CD4-positive, alpha-beta T cell treated with Interleukin-6 at 100 ng/mL for 8 hours (primary cell): ENCODE measurements around the gene FBXO42.

Experiments used
- DNase-seq: peaks from one replicate; pipeline ENCODE4 v3.0.0-alpha.2; 2020; ENCODE audit warnings: mixed read lengths, low spot score

Gene FBXO42

DNA sequence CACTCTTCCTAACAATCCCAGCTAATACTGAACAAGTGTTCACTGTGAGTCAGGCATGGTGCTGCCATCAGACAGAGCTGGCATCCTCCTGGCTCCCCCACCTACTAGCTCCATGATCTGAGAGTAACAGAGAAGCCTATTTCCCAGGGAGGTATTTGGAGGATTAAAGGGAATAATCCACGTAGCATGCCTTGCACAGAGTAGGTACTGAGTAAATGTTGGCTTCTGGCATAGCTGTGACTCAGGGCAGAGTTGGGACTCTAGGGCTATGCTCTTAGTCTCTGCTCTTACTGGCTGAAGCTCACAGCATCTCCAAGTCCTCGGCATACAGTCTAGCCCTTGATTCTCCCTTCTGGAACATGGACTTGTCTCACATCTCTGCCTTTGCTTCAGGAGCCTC is 148.1 kb downstream of the FBXO42 start:
- no peak for DNase-seq

- DNase-seq = no peak
These were observed 148.7 kb downstream of the FBXO42 start for GRCh38 chr1:16203550-16203949.

GRCh38 chr1:16202281-16203210 is 149.7 kb downstream of the FBXO42 start:
- no peak for DNase-seq

DNA sequence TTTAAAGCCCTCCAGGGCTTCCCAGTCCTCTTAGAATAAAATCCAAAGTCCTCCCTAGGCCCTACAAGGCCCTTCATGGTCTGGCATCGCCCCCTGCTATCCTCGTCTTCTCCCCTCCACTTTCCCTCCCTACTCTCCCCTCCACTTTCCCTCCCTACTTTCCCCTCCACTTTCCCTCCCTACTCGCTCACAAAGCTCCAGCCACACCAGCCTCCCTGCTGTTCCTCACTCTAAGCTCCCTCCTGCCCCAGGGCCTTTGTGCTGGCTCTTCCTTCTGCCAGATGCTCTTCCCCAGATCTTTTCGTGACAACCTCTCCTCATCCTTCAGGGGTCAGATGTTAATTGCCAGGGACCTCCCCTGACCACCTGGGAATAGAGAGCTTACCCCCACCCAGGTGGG is 152.6 kb downstream of the FBXO42 start:
- no peak for DNase-seq

DNA sequence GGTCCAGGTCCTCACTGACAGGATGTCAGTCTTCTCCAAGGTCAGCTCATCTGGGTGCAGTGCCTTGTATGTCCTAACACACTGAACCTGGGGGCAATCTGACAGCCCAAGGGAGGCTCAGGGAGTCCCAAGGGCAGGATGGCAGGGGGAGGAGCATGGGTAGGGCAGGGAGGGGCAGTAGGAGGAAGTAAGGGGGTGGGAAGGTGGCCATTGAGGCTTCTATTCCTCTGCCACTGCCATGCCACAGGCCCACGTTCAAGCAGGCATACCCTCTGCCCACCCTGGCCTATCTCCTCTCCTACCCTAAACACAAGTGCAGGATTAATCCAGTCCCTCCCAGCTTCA is 153.2 kb downstream of the FBXO42 start:
- no peak for DNase-seq

GRCh38 chr1:16198444-16199156 is 153.7 kb downstream of the FBXO42 start:
- DNase-seq = no peak

DNA sequence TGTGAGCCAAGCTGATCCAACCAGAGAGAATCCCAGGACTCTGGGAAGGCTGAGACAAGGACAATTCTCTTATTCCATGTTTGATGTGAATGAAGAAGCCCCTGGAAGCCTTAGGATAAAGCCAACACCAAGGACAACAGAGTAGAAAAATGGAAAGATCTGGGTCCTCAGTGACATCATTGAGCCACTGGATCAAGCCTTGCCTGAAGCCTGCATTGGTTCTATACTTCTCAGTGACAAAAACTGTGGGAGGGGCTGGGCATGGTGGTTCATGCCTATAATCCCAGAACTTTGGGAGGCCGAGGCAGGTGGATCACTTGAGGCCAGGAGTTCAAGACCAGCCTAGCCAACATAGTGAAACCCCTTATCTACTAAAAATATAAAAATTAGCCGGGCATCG is 155.4 kb downstream of the FBXO42 start:
- no peak for DNase-seq
